Measurements from ENCODE around the gene RHCG.

The RHCG gene

DNA sequence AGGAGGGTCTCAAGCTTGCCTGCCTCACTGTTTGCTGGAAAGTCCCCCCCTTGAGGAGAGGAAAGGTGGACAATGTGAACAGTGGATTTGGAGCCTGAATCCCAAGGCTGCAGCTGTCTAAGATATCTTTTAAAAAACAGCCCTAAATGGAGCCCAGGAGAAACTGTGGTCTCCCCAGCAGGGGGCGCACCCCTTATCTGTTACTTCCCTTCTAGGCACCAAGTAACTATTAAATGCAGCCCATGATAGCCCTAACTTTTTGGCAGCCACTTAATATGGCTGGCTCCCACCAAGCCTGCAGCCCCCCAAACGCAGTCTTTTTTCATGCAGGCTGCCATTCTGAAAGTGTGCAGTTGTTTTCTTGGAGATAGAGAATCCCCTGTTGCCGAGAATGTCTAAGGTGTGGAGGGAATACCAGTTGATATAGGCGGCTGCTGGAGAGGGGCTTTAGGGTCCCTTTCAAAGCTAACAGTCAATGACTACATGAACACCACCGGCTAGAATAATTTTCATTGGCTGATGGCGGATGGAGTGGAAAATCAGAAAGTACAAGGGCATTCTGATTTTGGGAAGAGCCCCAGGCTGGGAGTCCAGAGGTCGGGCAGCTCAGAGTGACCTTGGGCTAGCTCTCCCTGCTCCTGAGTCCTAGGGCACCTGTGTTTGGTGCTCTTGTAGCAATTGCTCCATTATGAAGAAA lies 1.3 kb downstream of the RHCG start:
- TF ChIP-seq ZFX (IDR thresholded peaks at IDR 0.05; ENCODE audit: borderline replicate concordance) = no peak
- TF ChIP-seq, protein P1, sequence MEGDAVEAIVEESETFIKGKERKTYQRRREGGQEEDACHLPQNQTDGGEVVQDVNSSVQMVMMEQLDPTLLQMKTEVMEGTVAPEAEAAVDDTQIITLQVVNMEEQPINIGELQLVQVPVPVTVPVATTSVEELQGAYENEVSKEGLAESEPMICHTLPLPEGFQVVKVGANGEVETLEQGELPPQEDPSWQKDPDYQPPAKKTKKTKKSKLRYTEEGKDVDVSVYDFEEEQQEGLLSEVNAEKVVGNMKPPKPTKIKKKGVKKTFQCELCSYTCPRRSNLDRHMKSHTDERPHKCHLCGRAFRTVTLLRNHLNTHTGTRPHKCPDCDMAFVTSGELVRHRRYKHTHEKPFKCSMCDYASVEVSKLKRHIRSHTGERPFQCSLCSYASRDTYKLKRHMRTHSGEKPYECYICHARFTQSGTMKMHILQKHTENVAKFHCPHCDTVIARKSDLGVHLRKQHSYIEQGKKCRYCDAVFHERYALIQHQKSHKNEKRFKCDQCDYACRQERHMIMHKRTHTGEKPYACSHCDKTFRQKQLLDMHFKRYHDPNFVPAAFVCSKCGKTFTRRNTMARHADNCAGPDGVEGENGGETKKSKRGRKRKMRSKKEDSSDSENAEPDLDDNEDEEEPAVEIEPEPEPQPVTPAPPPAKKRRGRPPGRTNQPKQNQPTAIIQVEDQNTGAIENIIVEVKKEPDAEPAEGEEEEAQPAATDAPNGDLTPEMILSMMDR (IDR thresholded peaks at IDR 0.05) = peak; percentile 78
- H3K27ac ChIP-seq = no peak overlapping the region

DNA sequence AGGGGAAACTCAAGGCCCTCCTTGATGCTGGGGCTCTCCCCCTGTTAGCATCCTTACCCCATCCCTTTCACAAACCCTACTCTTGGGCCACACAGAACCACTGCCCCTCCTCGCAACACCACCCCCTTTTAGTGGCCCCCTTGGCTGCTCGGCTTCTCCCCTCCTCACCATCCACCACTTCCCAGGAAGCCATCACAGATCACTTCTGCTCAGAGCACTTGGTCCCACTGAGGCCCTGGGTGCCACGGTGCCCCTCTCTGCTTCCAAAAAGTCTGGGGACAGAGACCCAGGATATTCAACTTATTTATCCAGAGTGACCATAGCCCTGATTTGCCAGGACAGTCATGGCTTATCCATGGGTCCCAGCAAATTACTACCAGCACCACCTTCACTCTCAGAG lies 2.4 kb downstream of the RHCG start:
- no peak overlapping the region for H3K27ac ChIP-seq
- no peak for TF ChIP-seq ZFX (IDR thresholded peaks at IDR 0.05; ENCODE audit: borderline replicate concordance)
- TF ChIP-seq, protein P1 (IDR thresholded peaks at IDR 0.05) = no peak

DNA sequence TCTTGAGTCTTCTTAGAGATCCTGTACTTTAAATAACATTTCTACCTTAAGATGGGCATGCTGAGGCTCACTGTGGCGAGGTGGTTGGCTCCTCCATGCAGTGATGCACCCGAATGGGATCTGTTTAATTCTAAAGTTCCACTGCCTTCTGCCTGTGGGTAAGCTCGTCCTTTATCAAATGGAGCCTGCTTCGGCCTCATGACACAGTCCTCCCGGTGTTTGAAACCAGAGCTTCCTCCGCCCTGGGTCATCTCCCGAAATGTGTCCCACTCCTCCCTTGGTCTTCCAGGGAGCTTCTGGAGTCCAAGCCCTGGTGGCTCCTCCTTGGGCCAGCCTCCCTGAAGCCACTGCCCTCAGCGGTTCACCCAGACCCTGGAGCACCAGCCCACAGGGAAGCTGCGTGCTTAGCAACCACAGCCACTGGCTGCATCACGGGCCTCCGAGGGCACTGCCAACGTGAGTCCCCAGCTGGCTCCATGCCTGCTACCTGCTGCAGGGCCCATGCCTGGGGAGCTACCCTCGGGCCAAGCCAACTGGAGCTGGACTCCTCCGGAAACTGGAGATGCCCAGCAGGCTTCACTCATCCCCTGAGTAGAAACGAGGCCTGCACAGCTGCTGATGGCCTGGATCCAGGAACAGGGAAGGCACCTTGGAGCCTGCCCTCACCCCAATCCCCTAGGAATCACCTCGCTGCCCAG lies 3.3 kb downstream of the RHCG start:
- TF ChIP-seq ZFX (IDR thresholded peaks at IDR 0.05; ENCODE audit: borderline replicate concordance) = no peak
- TF ChIP-seq, protein P1 (IDR thresholded peaks at IDR 0.05) = no peak
- no peak overlapping the region for H3K27ac ChIP-seq

DNA sequence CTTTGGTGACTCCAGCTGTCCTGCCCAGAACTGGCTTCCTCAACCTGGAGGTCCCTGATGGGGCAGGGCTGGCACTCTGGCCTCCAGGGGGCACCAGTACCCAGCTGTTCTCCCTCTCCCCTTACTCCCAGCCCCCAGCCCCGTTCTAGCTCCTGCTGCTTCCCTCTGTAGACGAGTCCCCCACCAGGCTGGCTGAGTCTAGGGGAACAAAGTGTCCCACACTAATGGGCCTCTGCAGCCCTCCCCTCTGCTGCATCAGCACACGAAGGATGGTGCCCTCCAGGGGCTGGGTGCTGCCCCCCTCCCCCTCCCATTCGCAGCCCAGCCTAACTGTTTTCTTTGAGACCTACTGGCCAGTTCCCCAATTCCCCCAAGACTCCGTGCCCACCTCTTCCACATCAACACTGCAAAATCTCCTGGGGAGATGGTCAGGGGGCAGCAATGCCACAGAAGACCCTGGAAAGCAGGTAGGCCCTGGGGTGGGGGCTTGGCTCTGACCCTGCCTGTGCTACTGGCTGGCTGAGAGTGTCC lies 4.2 kb downstream of the RHCG start:
- no peak overlapping the region for H3K27ac ChIP-seq
- TF ChIP-seq, protein P1 (IDR thresholded peaks at IDR 0.05) = peak; percentile 61
- no peak for TF ChIP-seq ZFX (IDR thresholded peaks at IDR 0.05; ENCODE audit: borderline replicate concordance)

DNA sequence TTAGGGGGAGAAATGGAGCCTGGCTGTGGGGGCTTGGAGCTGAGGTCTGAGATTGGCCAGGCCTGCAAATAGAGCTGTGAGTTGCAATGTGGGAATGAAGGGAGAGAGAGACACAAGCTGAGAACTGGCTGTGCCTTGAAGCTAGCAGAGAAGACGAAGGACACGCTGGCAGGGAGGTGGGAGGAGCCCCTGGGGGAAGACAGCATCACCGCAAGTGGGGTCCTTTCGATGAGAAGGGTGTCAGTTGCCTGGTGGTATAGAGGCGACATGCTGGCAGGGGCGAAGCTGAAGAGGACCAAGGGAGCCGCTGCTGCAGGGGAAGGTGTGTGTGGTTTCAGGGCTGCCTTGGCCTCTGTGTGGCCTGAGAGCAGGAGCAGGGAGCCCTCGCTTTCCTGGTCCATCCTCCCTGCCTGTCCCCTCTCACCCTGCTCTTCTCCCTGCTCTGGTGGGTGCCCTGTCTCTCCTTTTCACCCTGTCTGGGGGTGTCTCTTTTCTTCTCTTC lies 5.5 kb downstream of the RHCG start:
- TF ChIP-seq, protein P1 (IDR thresholded peaks at IDR 0.05) = no peak
- TF ChIP-seq ZFX (IDR thresholded peaks at IDR 0.05; ENCODE audit: borderline replicate concordance) = no peak
- no peak overlapping the region for H3K27ac ChIP-seq

DNA sequence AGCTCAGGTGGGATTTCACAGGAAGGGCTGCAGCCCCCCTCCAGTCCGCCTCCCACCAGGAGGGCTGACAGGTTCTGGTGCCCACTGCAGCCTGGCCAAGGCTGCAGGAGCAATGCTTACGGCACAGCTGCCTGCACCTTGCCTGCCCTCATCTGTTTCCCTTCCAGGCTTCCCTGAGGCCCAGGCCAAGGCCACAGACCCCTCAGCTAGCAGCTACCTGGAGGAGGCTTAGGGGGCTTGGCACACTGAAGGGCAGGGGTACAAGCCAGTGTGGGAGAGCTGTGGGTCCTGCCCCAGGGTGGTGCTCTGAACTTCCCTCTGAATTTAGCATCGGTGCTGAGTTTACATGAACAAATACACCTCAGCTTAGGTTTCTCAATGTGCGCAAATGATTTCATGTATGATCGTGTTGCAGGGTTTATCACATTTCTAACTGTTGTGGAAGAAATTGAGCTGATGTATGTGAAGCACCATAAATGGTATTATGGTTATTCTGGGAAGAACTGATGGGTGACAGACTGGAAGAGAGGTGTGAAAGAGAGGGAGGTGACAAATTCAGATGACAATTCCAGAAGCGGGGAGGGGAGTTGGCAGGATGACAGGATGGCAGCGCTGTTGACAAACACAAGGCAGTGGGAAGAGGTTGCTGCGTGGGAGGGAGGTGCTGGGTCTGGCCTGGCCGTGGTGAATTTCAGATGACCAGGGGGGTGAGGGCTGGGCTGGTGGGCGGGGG lies 6.1 kb downstream of the RHCG start:
- TF ChIP-seq, protein P1 (IDR thresholded peaks at IDR 0.05) = no peak
- no peak for TF ChIP-seq ZFX (IDR thresholded peaks at IDR 0.05; ENCODE audit: borderline replicate concordance)
- no peak overlapping the region for H3K27ac ChIP-seq

All from 22Rv1 (cell line).